SK-MEL-5 (cell line): Measurements from ENCODE around the gene PNLIP. TPM values are rescaled to one million over a fixed set of nuclear protein-coding genes. Genes with fewer than 3 reads are reported as not detected.

Experiments
- DNase-seq: peaks from one replicate; pipeline ENCODE4 v3.0.0-alpha.2; 2016; ENCODE audit warnings: low read depth, low spot score
- in situ Hi-C: cut with HindIII; loops from 2 replicates; pipeline ENCODE4 v1.10.0; 2016; ENCODE audit warnings: low sequenced_read_pairs, high pct_unique_total_duplicates, low pct_unique_long_range_greater_than_20kb
- small RNA-seq, 2 experiments: library from RNA; depleted of rRNA; stranded (forward); fragments of <200 nt; gene quantifications; one replicate each; pipeline ENCODE3, GENCODE V24; 2014
- total RNA-seq: library from RNA; depleted of rRNA; stranded (reverse); fragments of >200 nt; shearing (Covaris generic); gene quantifications from 2 replicates; pipeline ENCODE4 v1.2.3, GENCODE V29; 2014; rRNA removed

The PNLIP gene
- total RNA-seq, 1 experiment from 2014 or later = not detected

DNA sequence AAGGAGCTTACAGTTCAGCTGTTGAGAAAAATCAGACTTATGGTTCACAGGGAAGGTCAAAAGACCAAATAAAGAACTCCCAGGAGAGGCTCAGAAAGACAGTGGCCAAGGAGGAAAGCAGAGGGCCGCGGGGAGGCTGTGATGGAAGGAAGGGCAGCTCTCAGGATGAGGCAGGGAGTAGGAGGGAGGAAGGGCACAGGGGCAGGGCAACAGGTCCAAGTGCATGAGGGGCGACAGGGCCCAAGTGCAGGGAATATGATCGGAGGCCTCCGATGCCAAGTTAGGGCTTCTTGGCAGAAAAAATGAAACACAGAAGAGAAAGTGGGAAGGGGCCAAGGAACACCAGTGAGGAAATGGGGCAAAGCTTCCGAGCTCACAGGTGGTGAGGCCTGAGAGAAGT is 61.6 kb downstream of the PNLIP start:
- DNase-seq = no peak
- in situ Hi-C loops = no loop called here

DNA sequence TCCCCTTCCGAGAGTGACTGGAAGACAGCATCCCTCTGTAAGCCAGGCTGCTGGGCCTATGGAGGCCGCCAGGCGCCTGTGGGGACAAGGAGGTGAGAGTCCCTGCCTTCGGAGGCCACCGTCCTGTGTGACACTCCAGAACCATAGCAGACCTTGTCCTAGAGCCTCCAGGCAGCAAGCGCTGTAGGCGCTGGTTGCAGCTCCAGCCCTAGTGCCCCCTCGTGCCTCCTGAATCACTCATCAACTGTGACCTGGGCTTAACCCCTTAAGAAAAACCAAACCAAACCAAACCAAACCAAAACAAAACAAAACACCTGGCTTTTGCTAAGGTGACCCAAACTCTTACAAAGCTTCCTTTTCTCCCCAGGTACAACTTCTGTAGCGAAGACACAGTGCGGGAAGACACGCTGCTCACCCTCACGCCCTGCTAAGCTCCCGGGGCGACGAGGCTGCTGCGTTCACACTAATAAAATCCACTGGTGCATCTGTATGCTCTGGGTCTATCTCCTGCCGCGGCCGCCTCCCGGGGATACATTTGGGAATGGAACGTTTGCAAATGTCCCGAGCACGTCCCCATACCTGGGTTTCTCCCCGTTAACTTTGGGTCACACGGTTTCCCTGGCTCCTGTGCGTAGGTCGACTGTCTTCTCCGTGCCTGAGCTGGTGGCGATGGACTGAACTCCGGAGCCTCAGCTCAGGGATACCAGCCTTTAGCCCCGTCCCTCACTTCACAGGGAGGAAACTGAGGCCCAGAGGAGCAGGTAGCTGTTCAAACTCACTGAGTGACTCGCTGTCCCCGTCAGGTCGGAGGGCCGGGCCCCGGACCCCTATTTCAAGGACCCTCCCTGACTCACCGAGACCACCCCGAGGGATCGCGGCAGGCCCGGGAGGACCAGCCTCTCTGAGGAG is 63.2 kb downstream of the PNLIP start:
- in situ Hi-C loops = no loop called here
- no peak for DNase-seq

DNA sequence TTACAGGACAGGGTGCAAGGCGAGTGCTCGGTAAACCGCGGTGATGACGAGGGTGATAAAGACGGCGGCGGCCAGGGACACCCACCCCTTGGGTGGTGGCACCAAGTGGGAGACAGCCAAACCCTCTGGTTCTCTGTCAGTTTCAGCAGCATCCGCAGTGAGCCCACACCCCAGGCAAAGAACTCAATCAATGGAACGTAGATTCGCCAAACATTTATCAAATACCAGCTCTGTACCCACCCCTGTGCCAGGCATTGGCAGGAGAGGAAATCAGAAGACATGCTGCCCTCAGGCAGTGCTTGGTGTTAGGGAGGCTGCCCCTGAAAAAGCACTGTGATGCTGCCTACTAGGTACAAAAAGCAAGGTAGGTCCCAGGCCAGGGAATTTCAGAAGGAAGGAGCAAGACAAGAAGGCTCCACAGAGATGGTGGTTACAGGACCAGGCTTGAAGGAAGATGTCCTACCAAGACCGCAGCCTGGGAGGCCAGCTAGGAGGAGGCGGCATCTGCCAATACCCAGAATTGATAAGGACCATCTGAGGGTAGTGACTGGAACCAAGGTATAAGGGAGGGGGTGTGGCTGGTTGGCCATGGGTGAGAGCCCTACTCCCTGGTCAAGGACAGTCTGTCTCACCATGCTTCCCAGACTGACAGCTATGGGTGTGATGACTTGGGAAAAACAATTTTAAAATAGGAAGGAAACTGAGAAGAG is 64.9 kb downstream of the PNLIP start:
- DNase-seq = no peak
- in situ Hi-C loops = no loop called here

DNA sequence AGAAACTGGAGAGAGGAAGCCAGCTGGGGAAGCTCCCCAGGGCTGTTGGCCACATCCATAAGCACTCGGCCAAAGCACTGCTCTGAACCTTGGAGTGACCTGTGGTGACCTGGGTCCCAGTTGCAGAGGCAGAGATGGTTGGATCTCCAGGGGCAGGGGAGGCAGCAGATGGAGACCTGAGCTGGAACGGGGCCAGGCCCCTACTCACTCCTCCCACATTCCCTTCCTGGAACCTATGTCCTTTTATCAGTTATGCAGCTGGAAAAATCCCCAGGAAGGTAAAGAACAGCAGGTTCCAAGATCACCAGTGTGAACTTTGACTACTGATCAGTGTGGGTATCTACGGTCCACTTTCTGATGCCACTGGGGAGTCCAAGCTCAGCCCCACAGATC is 65.4 kb downstream of the PNLIP start:
- in situ Hi-C loops = no loop called here
- DNase-seq = no peak

DNA sequence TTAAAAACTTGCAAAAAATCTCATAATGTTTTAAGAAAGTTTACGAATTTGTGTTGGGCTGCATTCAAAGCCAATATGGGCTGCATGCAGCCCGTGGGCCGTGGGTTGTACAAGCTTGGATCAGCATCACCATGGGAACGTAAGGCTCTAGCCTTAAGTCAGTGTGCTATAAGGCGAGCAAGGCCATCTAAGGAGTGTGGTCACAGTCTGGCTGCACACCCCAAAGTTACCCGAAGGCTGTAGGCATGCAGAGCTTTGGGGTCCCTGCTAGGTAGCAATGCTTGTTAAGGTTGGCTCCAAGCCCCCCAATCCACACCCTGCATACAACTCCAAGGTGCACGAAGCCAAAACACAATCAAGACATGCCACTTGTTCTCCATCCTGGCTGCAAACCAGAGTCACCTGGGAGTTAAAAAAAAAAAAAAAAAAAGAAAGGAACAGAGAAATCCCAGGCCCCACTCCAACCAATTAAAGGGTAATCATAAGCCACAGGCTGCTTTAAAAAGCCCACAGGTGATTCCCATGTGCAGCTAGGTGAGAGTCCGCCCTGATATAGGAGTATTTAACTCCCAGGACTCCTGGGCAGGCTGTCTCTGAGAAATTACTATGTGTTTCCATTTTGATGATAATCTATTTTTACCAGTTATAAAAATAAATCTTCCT is 66.5 kb downstream of the PNLIP start:
- in situ Hi-C loops = no loop called here

DNA sequence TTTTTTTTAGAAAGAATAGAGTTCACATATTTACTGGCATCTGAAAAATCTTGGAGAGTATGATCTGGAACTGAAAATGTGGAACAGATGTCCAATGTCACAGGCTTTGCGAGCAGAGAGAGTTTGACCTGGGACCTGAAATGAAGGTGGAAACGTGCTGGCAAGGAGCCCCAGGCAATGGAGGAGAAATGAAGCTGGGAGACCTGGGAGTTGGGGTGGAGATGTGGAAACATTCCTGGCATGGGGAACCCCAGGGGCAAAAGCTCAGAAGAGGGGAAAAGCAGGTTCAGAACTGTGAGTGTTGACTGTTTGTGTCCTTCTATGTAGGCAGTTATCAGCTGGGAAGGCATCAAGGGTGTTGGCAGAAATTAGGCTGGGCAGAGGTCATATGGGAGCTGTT is 67.7 kb downstream of the PNLIP start:
- in situ Hi-C loops = no loop called here
- DNase-seq = no peak

More for the DNA sequence above, 66.5 kb downstream of the PNLIP start:
- DNase-seq = no peak

DNA sequence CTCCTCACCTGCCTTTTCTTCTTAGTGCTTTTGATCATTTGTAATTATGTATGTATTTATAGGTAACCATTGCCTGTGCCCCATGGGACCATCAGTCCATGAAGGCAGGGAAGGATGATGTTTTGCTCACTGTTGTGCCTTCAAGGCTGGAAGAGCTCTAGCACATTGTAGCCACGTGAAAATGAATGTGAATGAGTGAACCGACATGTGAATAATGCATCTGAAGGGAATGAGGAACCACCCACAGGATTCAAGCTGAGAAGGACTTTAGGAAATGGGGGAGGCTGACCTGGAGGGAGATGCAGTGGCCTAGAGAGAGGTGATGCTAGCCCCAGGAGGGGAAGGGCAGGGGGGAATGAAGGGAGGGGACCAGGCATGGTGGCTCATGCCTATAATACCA is 69.1 kb downstream of the PNLIP start:
- DNase-seq = no peak
- in situ Hi-C loops = no loop called here

DNA sequence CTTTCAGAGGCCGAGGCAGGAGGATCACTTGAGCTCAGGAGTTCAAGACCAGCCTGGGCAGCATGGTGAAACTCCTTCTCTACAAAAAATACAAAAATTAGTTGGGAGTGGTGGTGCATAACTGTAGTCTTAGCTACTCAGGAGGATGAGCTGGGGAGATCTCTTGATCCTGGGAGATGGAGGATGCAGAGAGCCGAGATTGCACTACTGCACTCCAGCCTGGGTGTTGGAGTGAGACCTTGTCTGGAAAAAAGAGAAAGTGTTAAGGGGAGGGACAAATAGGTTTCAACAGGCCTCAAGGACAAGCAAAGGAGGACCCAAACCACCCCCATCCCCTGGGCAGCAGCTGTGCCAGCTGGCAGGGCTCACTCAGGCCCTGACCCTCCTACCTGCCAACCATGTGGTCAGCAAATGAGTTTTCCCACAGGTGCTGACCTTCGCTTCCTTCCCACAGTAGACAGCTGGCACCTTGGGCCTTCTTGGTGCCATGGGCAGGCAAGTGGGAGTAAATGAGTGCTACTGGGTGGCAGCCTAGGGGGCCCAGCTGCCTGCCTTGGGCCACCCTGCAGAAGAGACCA is 69.6 kb downstream of the PNLIP start:
- no peak for DNase-seq
- in situ Hi-C loops = no loop called here

Small RNAs within 50 kb of the gene (small RNA-seq; reads per million reads assigned to genes)
- gene RNU6-1090P = 0 reads per million in 2 experiments

Other genes with a start within 250 kb of the PNLIP start
- gene CCDC172, start 221.5 kb upstream of the PNLIP start, total RNA-seq = not detected in 2 replicates
- 13.1 and 13.6 TPM in 2 replicates for gene PNLIPRP3, start 118.1 kb upstream of the PNLIP start, total RNA-seq
- not detected in 2 replicates for gene PNLIPRP1, start 45.0 kb downstream of the PNLIP start, total RNA-seq
- gene PNLIPRP2, start 75.0 kb downstream of the PNLIP start, total RNA-seq = 0.34 and 0.37 TPM in 2 replicates
- 10.4 and 12.5 TPM in 2 replicates for gene HSPA12A, start 196.6 kb downstream of the PNLIP start, total RNA-seq